Adipose tissue (tissue), 3 donors: ENCODE results near the gene PCDHGB4. TPM values are rescaled to one million over a fixed set of nuclear protein-coding genes. Genes with fewer than 3 reads are reported as not detected.
"Not testable (repeated sequence)": the region's sequence is repeated elsewhere in the genome, so short reads cannot be mapped to it uniquely, and the experiment has no call there.

Source experiments
- H3K27ac ChIP-seq: one replicate; pipeline ENCODE4 v1.5.1; 2013; ENCODE audit warnings: low read depth, low read length
- WGBS, 3 donors: extraction: QIAGEN DNeasy Blood & Tissue Kit; methylation state at CpG; one replicate each; pipeline ENCODE4 v1.1.7; 2013; 5-methylcytosine and 5-hydroxymethylcytosine counted together
- polyA plus RNA-seq, 3 donors: library from polyadenylated mRNA; stranded (reverse); fragments of 200-250 nt; gene quantifications; one replicate each; pipeline ENCODE4 v1.2.3, GENCODE V29; 2013
- donor health status: healthy with polysubstance abuse.
- donor health status: Bipolar disorder and iron deficiency.
- donor health status: healthy.

Gene PCDHGB4
- polyA plus RNA-seq, 3 donors = 0.34 to 1.2 (median 0.60) TPM

DNA sequence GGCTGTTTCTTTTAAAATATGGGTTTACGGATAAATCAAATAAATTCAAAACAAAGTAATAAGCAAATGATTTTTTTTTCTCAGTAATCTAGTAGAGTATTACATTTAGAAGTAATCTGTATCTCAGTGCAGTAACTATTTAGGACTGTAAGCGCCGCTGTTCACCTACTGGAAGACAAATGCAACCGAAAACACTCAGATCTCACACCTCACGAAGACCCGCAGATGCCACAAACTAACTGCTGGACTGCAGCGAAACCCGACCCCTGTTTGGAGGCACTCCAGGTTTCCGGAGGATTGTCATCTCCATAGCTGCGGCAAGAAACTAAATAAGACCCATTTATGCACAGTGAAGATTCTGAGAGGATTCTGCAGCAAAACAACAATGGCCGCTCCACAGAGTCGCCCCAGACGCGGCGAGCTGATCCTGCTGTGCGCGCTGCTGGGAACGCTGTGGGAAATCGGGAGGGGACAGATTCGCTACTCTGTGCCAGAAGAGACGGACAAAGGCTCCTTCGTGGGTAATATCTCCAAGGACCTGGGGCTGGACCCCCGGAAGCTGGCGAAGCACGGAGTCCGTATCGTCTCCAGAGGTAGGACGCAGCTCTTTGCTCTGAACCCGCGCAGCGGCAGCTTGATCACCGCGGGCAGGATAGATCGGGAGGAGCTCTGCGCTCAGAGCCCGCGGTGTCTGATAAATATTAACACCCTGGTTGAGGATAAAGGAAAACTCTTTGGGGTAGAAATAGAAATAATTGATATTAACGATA is 5.1 kb downstream of the PCDHGB4 start, which contains the start of gene PCDHGA8:
PCDHGA8 (plus strand) TSS at position 205 of the 770 bp plus-strand sequence; CDS start at position 386, 181 bp downstream.
- H3K27ac ChIP-seq = no peak within 1 kb of the TSS
- 22 to 29% (median 28%) methylated on average over 38 of the region's 38 CpGs for WGBS, 3 donors

DNA sequence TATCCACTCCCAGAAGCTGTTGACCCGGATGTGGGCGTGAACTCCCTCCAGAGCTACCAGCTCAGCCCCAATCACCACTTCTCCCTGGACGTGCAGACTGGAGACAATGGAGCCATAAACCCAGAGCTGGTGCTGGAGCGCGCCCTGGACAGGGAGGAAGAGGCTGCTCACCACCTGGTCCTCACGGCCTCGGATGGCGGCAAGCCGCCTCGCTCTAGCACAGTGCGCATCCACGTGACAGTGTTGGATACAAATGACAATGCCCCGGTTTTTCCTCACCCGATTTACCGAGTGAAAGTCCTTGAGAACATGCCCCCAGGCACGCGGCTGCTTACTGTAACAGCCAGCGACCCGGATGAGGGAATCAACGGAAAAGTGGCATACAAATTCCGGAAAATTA is 5.8 kb downstream of the PCDHGB4 start:
- no peak overlapping the region for H3K27ac ChIP-seq
- 33 to 35% (median 34%) methylated on average over 21 of the region's 21 CpGs for WGBS, 3 donors

DNA sequence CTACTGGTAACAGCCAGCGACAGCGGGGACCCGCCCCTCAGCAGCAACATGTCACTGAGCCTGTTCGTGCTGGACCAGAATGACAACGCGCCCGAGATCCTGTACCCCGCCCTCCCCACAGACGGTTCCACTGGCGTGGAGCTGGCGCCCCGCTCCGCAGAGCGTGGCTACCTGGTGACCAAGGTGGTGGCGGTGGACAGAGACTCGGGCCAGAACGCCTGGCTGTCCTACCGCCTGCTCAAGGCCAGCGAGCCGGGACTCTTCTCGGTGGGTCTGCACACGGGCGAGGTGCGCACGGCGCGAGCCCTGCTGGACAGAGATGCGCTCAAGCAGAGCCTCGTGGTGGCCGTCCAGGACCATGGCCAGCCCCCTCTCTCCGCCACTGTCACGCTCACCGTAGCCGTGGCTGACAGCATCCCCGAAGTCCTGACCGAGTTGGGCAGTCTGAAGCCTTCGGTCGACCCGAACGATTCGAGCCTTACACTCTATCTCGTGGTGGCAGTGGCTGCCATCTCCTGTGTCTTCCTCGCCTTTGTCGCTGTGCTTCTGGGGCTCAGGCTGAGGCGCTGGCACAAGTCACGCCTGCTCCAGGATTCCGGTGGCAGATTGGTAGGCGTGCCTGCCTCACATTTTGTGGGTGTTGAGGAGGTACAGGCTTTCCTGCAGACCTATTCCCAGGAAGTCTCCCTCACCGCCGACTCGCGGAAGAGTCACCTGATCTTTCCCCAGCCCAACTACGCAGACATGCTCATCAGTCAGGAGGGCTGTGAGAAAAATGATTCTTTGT is 7.1 kb downstream of the PCDHGB4 start:
- not testable (repeated sequence) for H3K27ac ChIP-seq
- WGBS, 3 donors = 31 to 34% (median 34%) methylated on average over 37 to 41 of the region's 53 CpGs

DNA sequence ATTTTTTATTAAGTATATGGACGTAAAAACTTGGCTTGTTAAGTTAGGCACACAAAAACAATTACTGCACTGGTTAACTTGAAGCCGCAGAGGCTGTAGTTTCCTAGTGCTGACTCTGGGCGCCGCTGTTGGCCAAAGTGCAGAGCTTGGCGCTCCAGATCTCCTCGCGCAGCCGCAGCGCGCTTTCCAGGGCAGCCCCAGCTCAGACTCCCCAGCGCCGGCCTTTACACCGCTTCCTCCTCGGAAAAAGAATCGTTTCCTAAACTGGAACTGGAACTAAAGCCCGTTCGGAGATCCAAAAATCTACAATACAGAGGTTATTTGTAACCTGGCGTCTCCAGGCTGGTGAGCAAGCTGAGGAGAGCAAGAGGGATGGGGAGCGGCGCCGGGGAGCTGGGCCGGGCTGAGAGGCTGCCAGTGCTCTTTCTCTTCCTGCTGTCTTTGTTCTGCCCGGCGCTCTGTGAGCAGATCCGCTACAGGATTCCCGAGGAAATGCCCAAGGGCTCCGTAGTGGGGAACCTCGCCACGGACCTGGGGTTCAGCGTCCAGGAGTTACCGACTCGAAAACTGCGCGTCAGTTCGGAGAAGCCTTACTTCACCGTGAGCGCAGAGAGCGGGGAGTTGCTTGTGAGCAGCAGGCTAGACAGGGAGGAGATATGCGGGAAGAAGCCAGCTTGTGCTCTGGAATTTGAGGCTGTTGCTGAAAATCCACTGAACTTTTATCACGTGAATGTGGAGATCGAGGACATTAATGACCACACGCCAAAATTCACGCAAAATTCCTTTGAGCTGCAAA is 10.5 kb downstream of the PCDHGB4 start, which contains the start of gene PCDHGB5:
PCDHGB5 (plus strand) TSS at position 192 of the 796 bp plus-strand sequence; CDS start at position 373, 181 bp downstream.
- H3K27ac ChIP-seq = not testable (repeated sequence)
- 3 to 8% (median 5%) methylated on average over 23 to 24 of the region's 43 CpGs for WGBS, 3 donors

DNA sequence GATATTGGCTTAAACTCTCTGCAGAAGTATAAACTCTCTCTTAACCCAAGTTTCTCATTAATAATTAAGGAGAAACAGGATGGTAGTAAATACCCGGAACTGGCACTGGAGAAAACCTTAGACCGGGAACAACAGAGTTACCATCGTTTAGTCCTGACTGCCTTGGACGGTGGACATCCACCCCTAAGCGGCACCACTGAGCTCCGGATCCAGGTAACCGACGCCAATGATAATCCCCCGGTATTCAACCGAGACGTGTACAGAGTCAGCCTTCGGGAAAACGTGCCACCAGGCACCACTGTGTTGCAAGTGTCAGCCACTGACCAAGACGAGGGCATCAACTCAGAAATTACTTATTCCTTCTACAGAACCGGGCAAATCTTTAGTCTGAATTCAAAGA is 11.1 kb downstream of the PCDHGB4 start:
- 23 to 25% (median 24%) methylated on average over 15 of the region's 15 CpGs for WGBS, 3 donors
- H3K27ac ChIP-seq = no peak overlapping the region

DNA sequence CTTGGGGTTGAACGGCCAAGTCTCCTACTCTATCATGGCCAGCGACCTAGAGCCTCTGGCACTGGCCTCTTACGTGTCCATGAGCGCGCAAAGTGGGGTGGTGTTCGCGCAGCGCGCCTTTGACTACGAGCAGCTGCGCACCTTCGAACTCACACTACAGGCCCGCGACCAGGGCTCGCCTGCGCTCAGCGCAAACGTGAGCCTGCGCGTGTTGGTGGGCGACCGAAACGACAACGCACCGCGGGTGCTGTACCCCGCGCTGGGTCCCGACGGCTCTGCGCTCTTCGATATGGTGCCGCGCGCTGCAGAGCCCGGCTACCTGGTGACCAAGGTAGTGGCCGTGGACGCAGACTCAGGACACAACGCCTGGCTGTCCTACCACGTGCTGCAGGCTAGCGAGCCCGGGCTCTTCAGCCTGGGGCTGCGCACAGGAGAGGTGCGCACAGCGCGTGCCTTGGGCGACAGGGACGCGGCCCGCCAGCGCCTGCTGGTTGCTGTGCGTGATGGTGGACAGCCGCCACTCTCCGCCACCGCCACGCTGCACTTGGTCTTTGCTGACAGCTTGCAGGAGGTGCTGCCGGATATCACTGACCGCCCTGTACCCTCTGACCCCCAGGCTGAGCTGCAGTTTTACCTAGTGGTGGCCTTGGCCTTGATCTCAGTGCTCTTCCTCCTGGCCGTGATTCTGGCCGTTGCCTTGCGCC is 12.2 kb downstream of the PCDHGB4 start:
- WGBS, 3 donors = 22 to 30% (median 27%) methylated on average over 61 of the region's 61 CpGs
- no peak overlapping the region for H3K27ac ChIP-seq

DNA sequence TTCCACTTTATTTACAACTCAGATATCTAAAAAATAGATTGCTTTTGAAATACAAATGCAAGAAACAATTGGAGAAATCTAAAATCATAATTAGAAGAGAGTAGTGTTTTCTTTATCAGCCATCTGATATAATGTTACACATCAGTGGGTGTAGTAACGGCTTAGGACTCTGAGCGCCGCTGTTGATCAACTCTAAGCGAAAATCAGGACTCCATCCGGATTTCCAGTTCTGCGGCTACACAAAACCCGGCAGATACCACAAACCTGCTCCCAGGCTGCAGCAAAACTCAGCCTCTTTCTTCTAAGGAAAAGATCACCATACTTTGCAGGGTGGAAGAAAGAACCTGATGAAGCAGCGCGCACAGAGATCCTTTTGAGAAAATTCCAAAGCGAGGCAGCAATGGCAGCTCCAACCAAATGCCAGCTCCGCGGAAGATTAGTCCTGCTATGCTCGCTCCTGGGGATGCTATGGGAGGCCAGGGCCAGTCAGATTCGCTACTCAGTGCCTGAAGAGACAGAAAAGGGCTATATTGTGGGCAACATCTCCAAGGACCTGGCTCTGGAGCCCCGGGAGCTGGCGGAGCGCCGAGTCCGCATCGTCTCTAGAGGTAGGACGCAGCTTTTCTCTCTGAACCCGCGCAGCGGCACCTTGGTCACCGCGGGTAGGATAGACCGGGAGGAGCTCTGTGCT is 15.2 kb downstream of the PCDHGB4 start, which contains the start of gene PCDHGA9:
PCDHGA9 (plus strand) TSS at position 226 of the 691 bp plus-strand sequence; CDS start at position 401, 175 bp downstream.
- 14 to 16% (median 15%) methylated on average over 27 of the region's 27 CpGs for WGBS, 3 donors
- H3K27ac ChIP-seq = no peak within 1 kb of the TSS

DNA sequence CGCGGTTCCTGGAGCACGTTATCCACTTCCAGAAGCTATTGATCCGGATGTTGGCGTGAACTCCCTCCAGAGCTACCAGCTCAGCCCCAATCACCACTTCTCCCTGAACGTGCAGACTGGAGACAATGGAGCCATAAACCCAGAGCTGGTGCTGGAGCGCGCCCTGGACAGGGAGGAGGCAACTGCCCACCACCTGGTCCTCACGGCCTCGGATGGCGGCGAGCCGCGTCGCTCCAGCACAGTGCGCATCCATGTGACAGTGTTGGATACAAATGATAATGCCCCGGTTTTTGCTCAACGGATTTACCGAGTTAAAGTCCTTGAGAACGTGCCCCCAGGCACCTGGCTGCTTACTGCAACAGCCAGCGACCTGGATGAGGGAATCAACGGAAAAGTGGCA is 15.9 kb downstream of the PCDHGB4 start:
- WGBS, 3 donors = 18 to 33% (median 23%) methylated on average over 22 of the region's 22 CpGs
- H3K27ac ChIP-seq = no peak overlapping the region

DNA sequence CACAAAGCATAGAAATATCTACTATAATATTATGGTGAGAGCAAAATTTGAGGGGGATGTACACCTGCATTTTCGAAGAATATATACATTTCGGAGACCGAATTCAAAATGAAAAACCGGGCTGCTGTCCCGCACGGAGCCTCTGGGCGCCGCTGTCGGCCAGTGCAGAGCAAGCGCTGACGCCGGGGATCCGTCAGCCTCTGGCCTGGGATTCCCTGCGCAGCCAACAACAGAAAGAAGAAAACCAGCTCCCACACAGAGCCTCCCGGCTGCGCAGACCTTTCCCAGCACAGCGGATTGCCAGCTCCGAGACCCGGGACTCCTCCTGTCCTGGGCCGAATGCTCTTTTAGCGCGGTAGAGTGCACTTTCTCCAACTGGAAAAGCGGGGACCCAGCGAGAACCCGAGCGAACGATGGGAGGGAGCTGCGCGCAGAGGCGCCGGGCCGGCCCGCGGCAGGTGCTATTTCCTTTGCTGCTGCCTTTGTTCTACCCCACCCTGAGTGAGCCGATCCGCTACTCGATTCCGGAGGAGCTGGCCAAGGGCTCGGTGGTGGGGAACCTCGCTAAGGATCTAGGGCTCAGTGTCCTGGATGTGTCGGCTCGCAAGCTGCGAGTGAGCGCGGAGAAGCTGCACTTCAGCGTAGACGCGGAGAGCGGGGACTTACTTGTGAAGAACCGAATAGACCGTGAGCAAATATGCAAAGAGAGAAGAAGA is 20.4 kb downstream of the PCDHGB4 start, which contains the start of gene PCDHGB6:
PCDHGB6 (plus strand) TSS at position 232 of the 716 bp plus-strand sequence; CDS start at position 414, 182 bp downstream.
- not testable (repeated sequence) for H3K27ac ChIP-seq
- 9 to 12% (median 10%) methylated on average over 46 to 49 of the region's 51 CpGs for WGBS, 3 donors

DNA sequence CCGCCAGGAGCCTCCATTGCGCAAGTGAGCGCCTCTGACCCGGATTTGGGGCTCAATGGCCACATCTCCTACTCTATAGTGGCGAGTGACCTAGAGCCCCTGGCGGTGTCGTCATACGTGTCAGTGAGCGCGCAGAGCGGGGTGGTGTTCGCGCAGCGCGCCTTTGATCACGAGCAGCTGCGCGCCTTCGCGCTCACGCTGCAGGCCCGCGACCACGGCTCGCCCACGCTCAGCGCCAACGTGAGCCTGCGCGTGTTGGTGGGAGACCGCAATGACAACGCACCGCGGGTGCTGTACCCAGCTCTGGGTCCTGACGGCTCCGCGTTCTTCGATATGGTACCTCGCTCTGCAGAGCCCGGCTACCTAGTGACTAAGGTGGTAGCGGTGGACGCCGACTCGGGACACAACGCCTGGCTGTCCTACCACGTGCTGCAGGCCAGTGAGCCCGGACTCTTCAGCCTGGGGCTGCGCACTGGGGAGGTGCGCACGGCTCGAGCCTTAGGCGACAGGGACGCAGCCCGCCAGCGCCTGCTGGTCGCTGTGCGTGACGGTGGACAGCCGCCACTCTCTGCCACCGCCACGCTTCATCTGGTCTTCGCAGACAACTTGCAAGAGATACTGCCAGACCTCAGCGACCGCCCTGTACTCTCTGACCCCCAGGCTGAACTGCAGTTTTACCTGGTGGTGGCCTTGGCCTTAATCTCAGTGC is 22.3 kb downstream of the PCDHGB4 start:
- WGBS, 3 donors = 17 to 27% (median 24%) methylated on average over 64 of the region's 64 CpGs
- H3K27ac ChIP-seq = no peak overlapping the region

DNA sequence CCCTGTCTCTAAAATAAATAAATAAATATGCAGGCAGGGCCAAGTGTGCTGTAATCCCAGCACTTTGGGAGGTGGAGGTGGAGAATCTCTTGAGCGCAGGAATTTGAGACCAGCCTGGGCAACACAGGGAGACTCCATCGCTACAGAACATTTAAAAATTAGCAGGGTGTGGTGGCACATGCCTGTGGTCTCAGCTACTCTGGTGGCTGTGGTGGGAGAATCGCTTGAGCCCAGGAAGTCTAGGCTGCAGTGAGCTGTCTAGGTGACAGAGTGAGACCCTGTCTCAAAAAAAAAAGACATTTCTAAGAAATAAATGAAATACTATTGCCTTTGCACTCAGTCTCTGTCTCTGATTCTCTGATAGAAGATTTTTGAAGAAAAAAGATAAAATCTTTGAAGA is 24.1 kb downstream of the PCDHGB4 start:
- no peak overlapping the region for H3K27ac ChIP-seq
- WGBS, 3 donors = 60 to 67% (median 61%) methylated on average over 3 of the region's 3 CpGs

DNA sequence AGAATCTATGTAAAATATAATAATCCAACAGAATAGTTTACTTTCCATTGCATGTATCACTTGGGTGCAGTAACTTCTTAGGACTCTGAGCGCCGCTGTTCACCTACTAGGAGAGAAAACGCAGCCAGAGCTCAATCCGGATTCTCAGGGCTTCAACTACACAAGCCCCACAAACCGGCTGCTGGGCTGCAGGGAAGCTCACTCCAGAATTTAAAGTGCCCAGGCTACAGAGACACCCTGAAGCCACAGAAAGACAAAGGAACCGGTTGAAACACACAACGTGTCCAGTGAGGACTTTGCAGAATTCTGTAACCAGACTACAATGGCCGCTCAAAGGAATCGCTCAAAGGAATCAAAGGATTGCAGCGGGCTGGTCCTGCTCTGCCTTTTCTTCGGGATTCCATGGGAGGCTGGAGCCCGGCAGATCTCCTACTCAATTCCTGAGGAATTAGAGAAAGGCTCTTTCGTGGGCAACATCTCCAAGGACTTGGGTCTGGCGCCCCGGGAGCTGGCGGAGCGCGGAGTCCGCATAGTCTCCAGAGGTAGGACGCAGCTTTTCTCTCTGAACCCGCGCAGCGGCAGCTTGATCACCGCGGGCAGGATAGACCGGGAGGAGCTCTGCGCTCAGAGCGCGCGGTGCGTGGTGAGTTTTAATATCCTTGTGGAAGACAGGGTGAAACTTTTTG is 25.5 kb downstream of the PCDHGB4 start, which contains the start of gene PCDHGA10:
PCDHGA10 (plus strand) TSS at position 134 of the 686 bp plus-strand sequence; CDS start at position 323, 189 bp downstream.
- WGBS, 3 donors = 15 to 19% (median 15%) methylated on average over 31 of the region's 31 CpGs

DNA sequence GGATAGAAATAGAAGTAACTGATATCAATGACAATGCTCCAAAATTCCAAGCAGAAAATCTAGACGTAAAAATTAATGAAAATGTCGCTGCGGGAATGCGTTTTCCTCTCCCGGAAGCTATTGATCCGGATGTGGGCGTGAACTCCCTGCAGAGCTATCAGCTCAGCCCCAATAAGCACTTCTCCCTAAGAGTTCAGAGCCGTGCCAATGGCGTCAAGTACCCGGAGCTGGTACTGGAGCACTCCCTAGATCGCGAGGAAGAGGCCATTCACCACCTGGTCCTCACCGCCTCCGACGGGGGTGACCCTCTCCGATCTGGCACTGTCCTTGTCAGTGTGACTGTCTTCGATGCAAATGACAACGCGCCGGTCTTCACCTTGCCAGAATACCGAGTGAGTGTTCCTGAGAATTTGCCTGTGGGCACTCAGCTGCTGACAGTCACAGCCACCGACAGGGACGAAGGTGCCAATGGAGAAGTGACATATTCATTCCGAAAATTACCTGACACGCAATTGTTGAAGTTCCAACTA is 26.1 kb downstream of the PCDHGB4 start:
- no peak overlapping the region for H3K27ac ChIP-seq
- WGBS, 3 donors = 15 to 18% (median 16%) methylated on average over 25 of the region's 25 CpGs

More for the DNA sequence above, 25.5 kb downstream of the PCDHGB4 start, which contains the start of gene PCDHGA10:
- no peak within 1 kb of the TSS for H3K27ac ChIP-seq

DNA sequence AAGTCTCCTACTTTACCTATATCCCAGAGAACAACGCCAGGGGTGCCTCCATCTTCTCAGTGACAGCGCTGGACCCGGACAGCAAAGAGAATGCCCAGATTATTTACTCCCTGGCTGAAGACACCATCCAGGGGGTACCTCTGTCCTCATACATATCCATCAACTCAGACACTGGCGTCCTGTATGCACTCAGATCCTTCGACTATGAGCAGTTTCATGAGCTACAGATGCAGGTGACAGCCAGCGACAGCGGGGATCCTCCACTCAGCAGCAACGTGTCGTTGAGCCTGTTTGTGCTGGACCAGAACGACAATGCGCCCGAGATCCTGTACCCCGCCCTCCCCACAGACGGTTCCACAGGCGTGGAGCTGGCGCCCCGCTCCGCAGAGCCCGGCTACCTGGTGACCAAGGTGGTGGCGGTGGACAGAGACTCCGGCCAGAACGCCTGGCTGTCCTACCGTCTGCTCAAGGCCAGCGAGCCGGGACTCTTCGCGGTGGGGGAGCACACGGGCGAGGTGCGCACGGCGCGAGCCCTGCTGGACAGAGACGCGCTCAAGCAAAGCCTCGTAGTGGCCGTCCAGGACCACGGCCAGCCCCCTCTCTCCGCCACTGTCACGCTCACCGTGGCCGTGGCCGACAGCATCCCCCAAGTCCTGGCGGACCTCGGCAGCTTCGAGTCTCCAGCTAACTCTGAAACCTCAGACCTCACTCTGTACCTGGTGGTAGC is 27.2 kb downstream of the PCDHGB4 start:
- not testable (repeated sequence) for H3K27ac ChIP-seq
- WGBS, 3 donors = 26 to 29% (median 26%) methylated on average over 37 to 46 of the region's 46 CpGs

DNA sequence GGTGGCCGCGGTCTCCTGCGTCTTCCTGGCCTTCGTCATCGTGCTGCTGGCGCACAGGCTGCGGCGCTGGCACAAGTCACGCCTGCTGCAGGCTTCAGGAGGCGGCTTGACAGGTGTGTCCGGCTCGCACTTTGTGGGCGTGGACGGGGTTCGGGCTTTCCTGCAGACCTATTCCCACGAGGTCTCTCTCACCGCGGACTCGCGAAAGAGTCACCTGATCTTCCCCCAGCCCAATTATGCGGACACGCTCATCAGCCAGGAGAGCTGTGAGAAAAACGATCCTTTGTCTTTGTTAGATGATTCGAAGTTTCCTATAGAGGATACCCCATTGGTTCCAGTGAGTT is 27.7 kb downstream of the PCDHGB4 start:
- WGBS, 3 donors = 21 to 29% (median 23%) methylated on average over 24 of the region's 24 CpGs
- not testable (repeated sequence) for H3K27ac ChIP-seq
